ENCODE results near the gene PSMD13.

DNA sequence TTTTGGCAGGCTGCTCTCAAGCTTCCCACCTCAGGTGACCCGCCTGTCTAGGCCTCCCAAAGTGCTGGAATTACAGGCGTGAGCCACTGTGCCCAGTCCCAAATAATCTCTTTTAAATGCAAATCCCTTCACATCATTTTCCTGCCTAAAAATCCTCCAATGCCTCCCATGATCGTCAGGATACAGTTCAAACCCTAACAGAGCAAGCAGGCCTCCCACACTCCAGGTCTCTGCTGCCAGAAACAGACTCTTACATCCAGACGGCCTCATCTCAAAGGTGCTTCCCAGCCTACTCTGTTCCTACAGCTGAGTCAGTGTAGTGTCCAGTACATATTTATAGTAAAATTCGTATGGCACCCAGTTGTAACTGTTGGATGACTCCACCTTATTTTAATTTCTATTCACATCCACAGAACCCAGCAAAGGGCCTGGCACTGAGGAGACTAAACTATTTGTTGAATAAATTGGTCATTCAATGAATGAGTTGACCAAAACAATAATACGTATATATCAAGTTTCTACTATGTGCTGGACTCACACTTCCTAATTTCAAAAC is 8.9 kb upstream of the PSMD13 start:
- TF ChIP-seq CTCF (IDR thresholded peaks at IDR 0.05; ENCODE audit: low read depth, low read length) (no peak), EZH2phosphoT487 (IDR thresholded peaks at IDR 0.05; ENCODE audit: low read depth) (no peak)

Measured in OCI-LY3 (cell line).